ENCODE data around the gene TMEM169. TPM values are rescaled to one million over a fixed set of nuclear protein-coding genes. Genes with fewer than 3 reads are reported as not detected.

The TMEM169 gene
- total and polyA plus RNA-seq, 9 of the 15 experiments (the other 6 are each of a cell fraction or from before 2014, with no cell fraction given), result 0.01 to 0.09 (median 0.04) TPM; not detected in 5

GRCh38 chr2:216090369-216090786 is 8.7 kb downstream of the TMEM169 start:
- no peak overlapping the region for H3K4me2 ChIP-seq (ENCODE audit: insufficient read depth, low read length)
- TF ChIP-seq, protein P1, sequence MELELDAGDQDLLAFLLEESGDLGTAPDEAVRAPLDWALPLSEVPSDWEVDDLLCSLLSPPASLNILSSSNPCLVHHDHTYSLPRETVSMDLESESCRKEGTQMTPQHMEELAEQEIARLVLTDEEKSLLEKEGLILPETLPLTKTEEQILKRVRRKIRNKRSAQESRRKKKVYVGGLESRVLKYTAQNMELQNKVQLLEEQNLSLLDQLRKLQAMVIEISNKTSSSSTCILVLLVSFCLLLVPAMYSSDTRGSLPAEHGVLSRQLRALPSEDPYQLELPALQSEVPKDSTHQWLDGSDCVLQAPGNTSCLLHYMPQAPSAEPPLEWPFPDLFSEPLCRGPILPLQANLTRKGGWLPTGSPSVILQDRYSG (tag; conservative IDR thresholded peaks at IDR 0.05; ENCODE audit: low read depth), result no peak
- TF ChIP-seq MGA (IDR thresholded peaks at IDR 0.05), result no peak
- no peak for TF ChIP-seq GTF2A2 (tag; IDR thresholded peaks at IDR 0.05)
- TF ChIP-seq ZNF197 (CRISPR knock-in tag; IDR thresholded peaks at IDR 0.05; ENCODE audit: low read depth), result no peak
- TF ChIP-seq TEAD1 (CRISPR knock-in tag; IDR thresholded peaks at IDR 0.05), result no peak
- TF ChIP-seq ZNF740 (CRISPR knock-in tag; IDR thresholded peaks at IDR 0.05), result no peak
- no peak for TF ChIP-seq ZNF740 (tag; IDR thresholded peaks at IDR 0.05)
- no peak for TF ChIP-seq TCF15 (CRISPR knock-in tag; IDR thresholded peaks at IDR 0.05)
- TF ChIP-seq ZNF57 (CRISPR knock-in tag; IDR thresholded peaks at IDR 0.05), result no peak

More at GRCh38 chr2:216090369-216090786, 8.7 kb downstream of the TMEM169 start:
- ATAC-seq, result no peak
- intact Hi-C loops (cut with micrococcal nuclease), result no loop called here
- Histone ChIP-seq H3K9ac (ENCODE audit: insufficient read depth in 1 of 2, low read depth in 2 of 2, low read length in 2 of 2) (no peak overlapping the region), H3K27me3 (ENCODE audit: control insufficient read depth in 2 of 2, insufficient read depth in 2 of 2, low read length in 2 of 2) (no peaks in the 10 kb centered on the region), H3K36me3 (ENCODE audit: control insufficient read depth, insufficient read depth, low read length) (no peaks in the 10 kb centered on the region), H2AFZ (ENCODE audit: low read depth, low read length) (no peak overlapping the region), H3K9me3 (replicated peaks; ENCODE audit: control insufficient read depth, insufficient read depth, low read depth, low read length) (no peaks in the 10 kb centered on the region), H3K4me1 (replicated peaks in 1 of 2; ENCODE audit: control insufficient read depth in 2 of 2, insufficient read depth in 2 of 2, low read length in 2 of 2) (no peaks in the 10 kb centered on the region), H4K20me1 (replicated peaks; ENCODE audit: control insufficient read depth, insufficient read depth, low read length) (no peaks in the 10 kb centered on the region), H3K9me1 (ENCODE audit: control insufficient read depth, insufficient read depth, low read length) (no peaks in the 10 kb centered on the region), H3K27ac (ENCODE audit: extremely low read depth, low read depth, low read length) (no peak overlapping the region), H3K4me3 (no peak overlapping the region), H3K79me2 (ENCODE audit: control insufficient read depth, insufficient read depth, low read length) (no peaks in the 10 kb centered on the region)
- FAIRE-seq, result no peak
- in situ Hi-C loops (cut with MboI), result no loop called here
- BruUV-seq (replicated peaks), result no TSS peak
- 24% methylated on average over 1 of the region's 1 CpG for WGBS (ENCODE audit: insufficient coverage, low coverage, missing lambda C conversion rate)
- ChIA-PET CTCF (ENCODE audit: low intra/inter-chr PET ratio) (no interaction called here), POLR2A (interaction anchor here (1.4 kb wide), 1 partner anchor 10 kb away, joined by 3 read pairs; no protein-coding TSS in a partner anchor)
- DNase-seq (ENCODE audit: extremely low read depth in 1 of 4, low spot score in 3 of 4), result no peak

Measured in K562 (cell line).